ENCODE measurements around the gene COPG2. TPM values are rescaled to one million over a fixed set of nuclear protein-coding genes. Genes with fewer than 3 reads are reported as not detected.
A peak's percentile ranks its signal among the peaks of the same experiment; 100 is the strongest.

The COPG2 gene
- total and polyA plus RNA-seq, 2 of the 13 experiments (the other 11 are each of a cell fraction or from before 2014, with no cell fraction given) = 14.1 to 17.7 TPM

DNA sequence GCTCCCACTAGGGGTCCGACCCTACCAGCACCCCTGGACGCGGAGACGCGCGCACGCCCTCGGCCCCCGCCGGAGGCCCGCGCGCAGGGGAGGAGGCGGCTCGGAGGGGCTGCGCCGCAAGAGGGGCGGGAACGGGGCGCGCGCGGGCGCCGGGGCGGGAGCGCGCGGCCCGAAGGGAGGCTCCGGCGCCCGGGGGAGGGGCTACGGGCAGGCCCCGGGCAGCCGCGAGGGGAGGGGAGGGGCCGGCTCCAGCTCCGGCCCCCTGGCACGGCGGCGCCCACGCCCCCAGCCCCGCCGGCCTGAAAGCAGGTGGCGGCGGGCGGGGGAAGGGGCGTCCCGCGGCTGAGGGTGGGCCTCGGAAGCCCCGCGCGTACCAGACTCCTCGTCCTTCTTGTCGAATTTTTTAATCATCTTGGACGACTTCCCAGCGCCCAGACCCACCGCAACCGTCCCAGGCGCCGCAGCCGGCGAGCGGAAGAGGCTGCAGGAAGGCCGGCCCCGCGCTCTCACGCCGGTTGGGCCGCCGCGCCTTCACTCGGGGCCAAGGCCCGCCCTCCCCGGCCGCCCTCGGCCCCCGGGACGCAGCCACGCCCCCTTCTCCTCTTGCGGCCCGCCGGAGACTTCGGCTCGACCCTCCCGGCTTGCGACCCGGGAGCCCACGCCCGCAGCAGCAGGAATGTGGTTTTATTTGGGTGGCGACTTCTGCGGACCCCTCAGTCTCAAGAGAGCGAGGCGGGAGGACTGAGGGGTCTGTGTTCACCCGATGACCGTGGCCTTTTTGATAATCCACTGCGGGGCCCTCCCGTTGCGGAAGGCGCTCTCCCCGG is at the start of gene COPG2 (continued):
- TF ChIP-seq FOXK1 (CRISPR knock-in tag; IDR thresholded peaks at IDR 0.05; ENCODE audit: borderline replicate concordance, low read depth) (no peak), U2AF1 (optimal IDR thresholded peaks at IDR 0.05; ENCODE audit: low read depth, low read length) (no peak), NR2F2 (IDR thresholded peaks at IDR 0.05; ENCODE audit: borderline replicate concordance, low read depth) (no peak), TEAD3 (CRISPR knock-in tag; optimal IDR thresholded peaks at IDR 0.05; ENCODE audit: borderline replicate concordance) (peak; percentile 16), MTF1 (CRISPR knock-in tag; IDR thresholded peaks at IDR 0.05) (no peak), ZNF101 (CRISPR knock-in tag; IDR thresholded peaks at IDR 0.05; ENCODE audit: borderline replicate concordance, low read depth) (no peak), GTF2F1 (IDR thresholded peaks at IDR 0.05; ENCODE audit: low read length) (no peak), FOXM1 (CRISPR knock-in tag; IDR thresholded peaks at IDR 0.05) (no peak), ZNF546 (CRISPR knock-in tag; conservative IDR thresholded peaks at IDR 0.05) (no peak), SALL2 (CRISPR knock-in tag; IDR thresholded peaks at IDR 0.05) (no peak), NR3C1 (CRISPR knock-in tag; IDR thresholded peaks at IDR 0.05) (no peak), ZNF777 (CRISPR knock-in tag; IDR thresholded peaks at IDR 0.05) (peak; percentile 49; the same call in 1 of the 2 replicates), ZNF275 (CRISPR knock-in tag; IDR thresholded peaks at IDR 0.05; ENCODE audit: borderline replicate concordance) (no peak), SCMH1 (CRISPR knock-in tag; IDR thresholded peaks at IDR 0.05; ENCODE audit: borderline replicate concordance) (no peak), ZNF629 (CRISPR knock-in tag; conservative IDR thresholded peaks at IDR 0.05) (no peak), SRSF4 (IDR thresholded peaks at IDR 0.05; ENCODE audit: low read depth, low read length, poor library complexity, severe bottlenecking) (no peak), ETV6 (CRISPR knock-in tag; conservative IDR thresholded peaks at IDR 0.05) (no peak), SNAI1 (CRISPR knock-in tag; IDR thresholded peaks at IDR 0.05; ENCODE audit: borderline replicate concordance) (no peak), HOXA3 (CRISPR knock-in tag; IDR thresholded peaks at IDR 0.05) (peak; percentile 25; the same call in 1 of the 2 replicates), JUNB (CRISPR knock-in tag; IDR thresholded peaks at IDR 0.05; ENCODE audit: borderline replicate concordance) (no peak), KMT2A (CRISPR knock-in tag; IDR thresholded peaks at IDR 0.05) (no peak)
- TF ChIP-seq, protein P1, sequence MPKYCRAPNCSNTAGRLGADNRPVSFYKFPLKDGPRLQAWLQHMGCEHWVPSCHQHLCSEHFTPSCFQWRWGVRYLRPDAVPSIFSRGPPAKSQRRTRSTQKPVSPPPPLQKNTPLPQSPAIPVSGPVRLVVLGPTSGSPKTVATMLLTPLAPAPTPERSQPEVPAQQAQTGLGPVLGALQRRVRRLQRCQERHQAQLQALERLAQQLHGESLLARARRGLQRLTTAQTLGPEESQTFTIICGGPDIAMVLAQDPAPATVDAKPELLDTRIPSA (CRISPR knock-in tag; IDR thresholded peaks at IDR 0.05; ENCODE audit: borderline replicate concordance) = no peak
- TF ChIP-seq, protein P2, sequence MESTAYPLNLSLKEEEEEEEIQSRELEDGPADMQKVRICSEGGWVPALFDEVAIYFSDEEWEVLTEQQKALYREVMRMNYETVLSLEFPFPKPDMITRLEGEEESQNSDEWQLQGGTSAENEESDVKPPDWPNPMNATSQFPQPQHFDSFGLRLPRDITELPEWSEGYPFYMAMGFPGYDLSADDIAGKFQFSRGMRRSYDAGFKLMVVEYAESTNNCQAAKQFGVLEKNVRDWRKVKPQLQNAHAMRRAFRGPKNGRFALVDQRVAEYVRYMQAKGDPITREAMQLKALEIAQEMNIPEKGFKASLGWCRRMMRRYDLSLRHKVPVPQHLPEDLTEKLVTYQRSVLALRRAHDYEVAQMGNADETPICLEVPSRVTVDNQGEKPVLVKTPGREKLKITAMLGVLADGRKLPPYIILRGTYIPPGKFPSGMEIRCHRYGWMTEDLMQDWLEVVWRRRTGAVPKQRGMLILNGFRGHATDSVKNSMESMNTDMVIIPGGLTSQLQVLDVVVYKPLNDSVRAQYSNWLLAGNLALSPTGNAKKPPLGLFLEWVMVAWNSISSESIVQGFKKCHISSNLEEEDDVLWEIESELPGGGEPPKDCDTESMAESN (CRISPR knock-in tag; conservative IDR thresholded peaks at IDR 0.05) = no peak; the same call in 1 of the 2 replicates
- TF ChIP-seq, protein P3, sequence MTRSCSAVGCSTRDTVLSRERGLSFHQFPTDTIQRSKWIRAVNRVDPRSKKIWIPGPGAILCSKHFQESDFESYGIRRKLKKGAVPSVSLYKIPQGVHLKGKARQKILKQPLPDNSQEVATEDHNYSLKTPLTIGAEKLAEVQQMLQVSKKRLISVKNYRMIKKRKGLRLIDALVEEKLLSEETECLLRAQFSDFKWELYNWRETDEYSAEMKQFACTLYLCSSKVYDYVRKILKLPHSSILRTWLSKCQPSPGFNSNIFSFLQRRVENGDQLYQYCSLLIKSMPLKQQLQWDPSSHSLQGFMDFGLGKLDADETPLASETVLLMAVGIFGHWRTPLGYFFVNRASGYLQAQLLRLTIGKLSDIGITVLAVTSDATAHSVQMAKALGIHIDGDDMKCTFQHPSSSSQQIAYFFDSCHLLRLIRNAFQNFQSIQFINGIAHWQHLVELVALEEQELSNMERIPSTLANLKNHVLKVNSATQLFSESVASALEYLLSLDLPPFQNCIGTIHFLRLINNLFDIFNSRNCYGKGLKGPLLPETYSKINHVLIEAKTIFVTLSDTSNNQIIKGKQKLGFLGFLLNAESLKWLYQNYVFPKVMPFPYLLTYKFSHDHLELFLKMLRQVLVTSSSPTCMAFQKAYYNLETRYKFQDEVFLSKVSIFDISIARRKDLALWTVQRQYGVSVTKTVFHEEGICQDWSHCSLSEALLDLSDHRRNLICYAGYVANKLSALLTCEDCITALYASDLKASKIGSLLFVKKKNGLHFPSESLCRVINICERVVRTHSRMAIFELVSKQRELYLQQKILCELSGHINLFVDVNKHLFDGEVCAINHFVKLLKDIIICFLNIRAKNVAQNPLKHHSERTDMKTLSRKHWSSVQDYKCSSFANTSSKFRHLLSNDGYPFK (CRISPR knock-in tag; IDR thresholded peaks at IDR 0.05; ENCODE audit: borderline replicate concordance) = no peak
